HL-60 (cell line): Measurements from ENCODE around the gene WLS.

Source experiments
- DNase-seq, 2 experiments: peaks; one replicate each; pipeline ENCODE4 v3.0.0-alpha.2; 2010 to 2020; ENCODE audit warnings: low read depth in 1 of 2, low spot score in 1 of 2
- H3K27ac ChIP-seq: fragments of 250-450 bp; sonication (Bioruptor Pico); replicated peaks from 2 replicates; pipeline ENCODE4 v1.5.1; 2020; ENCODE audit warnings: mild to moderate bottlenecking, moderate library complexity
- H3K27me3 ChIP-seq: fragments of 250-450 bp; sonication (Bioruptor Pico); 2 replicates; pipeline ENCODE4 v1.5.1; 2021; ENCODE audit warnings: mild to moderate bottlenecking, moderate library complexity; ENCODE audit not compliant: insufficient read depth, poor library complexity, severe bottlenecking
- H3K4me3 ChIP-seq: replicated peaks from 2 replicates; pipeline ENCODE4 v1.5.1; 2011; ENCODE audit warnings: mild to moderate bottlenecking, control low read depth, low read length; ENCODE audit not compliant: insufficient read depth
- CTCF ChIP-seq: IDR thresholded peaks from one replicate; pipeline ENCODE4 v1.5.1; 2011; ENCODE audit warnings: low read length, control low read depth, inconsistent platforms; ENCODE audit not compliant: insufficient read depth
- GABPA ChIP-seq: IDR thresholded peaks from 2 replicates; pipeline ENCODE4 v1.6.1; 2012; ENCODE audit warnings: low read depth
- POLR2AphosphoS5 ChIP-seq: IDR thresholded peaks from 2 replicates; pipeline ENCODE4 v1.6.1; 2012; ENCODE audit warnings: low read depth
- REST ChIP-seq: IDR thresholded peaks from 2 replicates; pipeline ENCODE4 v1.6.1; 2012; ENCODE audit warnings: low read depth; ENCODE audit not compliant: insufficient replicate concordance
- SPI1 ChIP-seq: IDR thresholded peaks from 2 replicates; pipeline ENCODE4 v1.6.1; 2012; ENCODE audit warnings: low read depth, mild to moderate bottlenecking, borderline replicate concordance

The WLS gene

GRCh38 chr1:68218490-68218889 lies 13.8 kb downstream of the WLS start:
- H3K27me3 ChIP-seq = peaks cover 6% of the 10 kb centered on the region
- DNase-seq = no peak
- H3K27ac ChIP-seq = no peak overlapping the region
- no peak overlapping the region for H3K4me3 ChIP-seq
- TF ChIP-seq SPI1 (no peak), GABPA (no peak), CTCF (no peak), POLR2AphosphoS5 (no peak), REST (no peak)

GRCh38 chr1:68217618-68218017 lies 14.7 kb downstream of the WLS start:
- no peak overlapping the region for H3K4me3 ChIP-seq
- no peak overlapping the region for H3K27ac ChIP-seq
- no peak for TF ChIP-seq CTCF
- no peak for TF ChIP-seq SPI1
- TF ChIP-seq POLR2AphosphoS5 = no peak
- TF ChIP-seq REST = no peak
- TF ChIP-seq GABPA = no peak
- DNase-seq = no peak
- H3K27me3 ChIP-seq = peaks cover 6% of the 10 kb centered on the region

- TF ChIP-seq REST (no peak), POLR2AphosphoS5 (no peak), SPI1 (no peak), GABPA (no peak)
- Histone ChIP-seq H3K4me3 (no peak overlapping the region), H3K27me3 (peaks cover 6% of the 10 kb centered on the region), H3K27ac (no peak overlapping the region)
- no peak for DNase-seq
Measured at GRCh38 chr1:68217060-68217554, 15.2 kb downstream of the WLS start.
